DMS79 treated with DMSO at 0.1 percent for 48 hours (cell line): Measurements from ENCODE around the gene PCBD1.
A peak's percentile ranks its signal among the peaks of the same experiment; 100 is the strongest.
"Not testable (repeated sequence)": the region's sequence is repeated elsewhere in the genome, so short reads cannot be mapped to it uniquely, and the experiment has no call there.

Experiments
- DNase-seq: peaks from one replicate; lab custom pipeline; 2025; lab: John Stamatoyannopoulos, UW

The PCBD1 gene

DNA sequence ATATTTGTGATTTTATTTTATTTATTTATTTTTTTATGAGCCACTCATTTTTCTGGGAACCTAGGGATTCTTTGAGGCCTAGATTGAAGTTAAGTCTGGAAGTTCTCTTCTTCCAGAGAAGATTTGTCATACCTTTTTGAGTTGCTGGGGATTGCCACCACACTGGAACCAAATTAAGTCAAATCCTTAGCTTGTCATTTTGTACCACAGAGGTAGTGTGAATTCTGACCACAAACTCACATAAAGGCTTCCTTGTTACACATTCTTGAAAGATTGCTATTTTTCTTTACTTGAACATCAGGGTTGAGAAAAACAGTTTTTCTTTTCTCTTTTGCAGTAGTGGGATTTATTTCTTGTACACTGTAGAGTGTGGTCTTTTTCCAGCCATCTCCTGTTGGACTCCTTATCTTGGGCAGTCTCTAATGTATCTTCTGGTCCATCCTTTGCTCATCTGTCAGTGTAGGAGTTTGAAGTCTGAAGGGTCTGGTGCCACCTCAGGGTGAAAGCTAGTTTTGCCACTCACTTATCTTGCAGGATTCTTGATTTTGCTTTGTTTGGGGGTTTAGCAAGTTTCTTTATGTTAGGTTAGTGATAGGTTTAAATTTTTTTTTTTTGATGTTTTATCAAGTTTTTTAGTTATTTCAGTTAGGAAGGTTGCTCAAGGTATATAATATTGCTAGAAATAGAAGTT is 24.8 kb downstream of the PCBD1 start:
- no peak for DNase-seq

DNA sequence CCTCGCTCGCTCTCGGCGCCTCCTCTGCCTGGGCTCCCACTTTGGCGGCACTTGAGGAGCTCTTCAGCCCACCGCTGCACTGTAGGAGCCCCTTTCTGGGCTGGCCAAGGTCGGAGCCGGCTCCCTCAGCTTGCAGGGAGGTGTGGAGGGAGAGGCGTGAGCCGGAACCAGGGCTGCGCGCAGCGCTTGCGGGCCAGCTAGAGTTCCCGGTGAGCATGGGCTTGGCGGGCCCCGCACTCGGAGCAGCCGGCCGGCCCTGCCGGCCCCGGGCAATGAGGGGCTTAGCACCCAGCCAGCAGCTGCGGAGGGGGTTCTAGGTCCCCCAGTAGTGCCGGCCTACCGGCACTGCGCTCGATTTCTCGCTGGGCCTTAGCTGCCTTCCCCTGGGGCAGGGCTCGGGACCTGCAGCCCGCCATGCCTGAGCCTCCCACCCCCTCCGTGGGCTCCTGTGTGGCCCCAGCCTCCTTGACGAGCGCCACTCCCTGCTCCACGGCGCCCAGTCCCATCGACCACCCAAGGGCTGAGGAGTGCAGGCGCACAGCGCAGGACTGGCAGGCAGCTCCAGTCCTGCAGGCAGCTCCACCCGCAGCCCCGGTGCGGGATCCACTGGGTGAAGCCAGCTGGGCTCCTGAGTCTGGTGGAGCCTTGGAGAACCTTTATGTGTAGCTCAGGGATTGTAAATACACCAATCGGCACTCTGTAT is 26.7 kb downstream of the PCBD1 start:
- not testable (repeated sequence) for DNase-seq

DNA sequence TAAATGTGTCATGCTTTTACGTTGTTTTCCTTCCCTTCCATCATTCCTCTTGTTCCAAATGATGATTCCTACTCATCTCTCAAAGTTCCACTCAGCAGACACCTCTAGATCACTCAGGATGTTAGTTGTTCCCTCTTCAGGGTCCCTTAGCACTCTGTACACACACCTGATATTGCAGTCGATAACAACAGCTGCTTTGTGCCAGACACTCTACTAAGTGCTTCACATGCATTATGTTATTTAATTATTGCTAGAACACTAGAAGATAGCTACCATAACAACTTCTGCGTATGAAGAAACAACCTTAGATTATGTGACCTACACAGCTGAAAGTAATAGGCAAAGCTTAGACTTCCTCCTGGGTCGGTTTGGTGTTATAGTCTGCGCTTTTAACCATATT is 29.6 kb downstream of the PCBD1 start:
- DNase-seq = peak; percentile 28

DNA sequence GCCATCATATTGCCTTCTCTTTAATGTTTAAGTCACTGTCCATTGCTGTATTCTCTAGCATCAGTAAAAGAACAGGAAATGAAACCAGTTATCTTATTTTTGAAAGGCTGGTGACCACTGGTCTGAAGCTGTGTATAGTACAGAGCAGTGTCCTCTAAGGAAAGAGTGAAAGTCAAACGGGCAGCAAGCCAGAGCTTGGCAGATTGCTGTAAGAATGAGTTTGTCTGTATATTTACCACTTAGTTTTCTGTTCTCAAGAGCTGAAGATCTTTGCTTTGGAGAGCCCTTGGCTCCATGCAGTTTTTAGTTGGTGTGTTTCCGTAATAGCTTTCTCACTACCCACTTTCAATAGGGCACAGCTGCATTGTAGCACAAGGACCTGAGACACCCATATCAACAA is 31.9 kb downstream of the PCBD1 start:
- DNase-seq = peak; percentile 54

DNA sequence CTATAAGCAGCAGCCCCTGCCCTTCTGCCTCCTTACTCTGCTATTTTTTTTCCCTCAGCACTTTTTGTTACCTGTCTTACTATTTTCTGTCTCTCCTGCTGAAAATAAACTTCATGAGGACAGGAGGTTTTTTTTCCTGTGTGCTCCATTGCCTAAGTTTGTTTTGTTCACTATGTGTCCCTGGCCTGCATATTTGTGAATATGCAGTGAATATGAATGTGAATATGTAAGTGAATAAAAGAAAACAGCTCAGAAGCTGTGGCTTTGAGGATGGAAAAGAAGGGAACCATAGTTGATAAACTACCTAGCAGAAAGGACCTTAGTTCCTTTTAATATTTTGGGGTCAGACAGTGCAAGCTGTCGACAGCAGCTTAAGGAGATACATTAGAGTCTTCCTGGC is 34.9 kb downstream of the PCBD1 start:
- no peak for DNase-seq

DNA sequence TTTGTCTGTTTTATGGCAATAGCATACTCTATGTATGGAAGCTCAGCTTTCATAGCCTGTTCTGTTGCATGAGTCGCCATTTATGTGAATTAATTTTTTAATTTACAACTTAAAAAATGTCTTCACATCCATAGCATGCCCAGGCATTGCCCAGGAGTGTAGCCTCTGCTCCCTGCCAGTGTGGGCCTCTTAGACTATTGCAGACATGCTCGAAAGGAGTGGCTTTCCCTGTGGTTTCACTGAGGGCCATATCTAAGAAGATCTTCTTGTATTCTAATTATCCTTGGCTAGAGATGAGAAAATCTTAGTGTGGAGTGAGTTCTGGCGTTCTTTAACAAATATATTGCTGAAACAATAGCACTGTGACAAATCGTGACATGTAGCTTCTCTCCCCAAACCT is 35.3 kb downstream of the PCBD1 start:
- no peak for DNase-seq

DNA sequence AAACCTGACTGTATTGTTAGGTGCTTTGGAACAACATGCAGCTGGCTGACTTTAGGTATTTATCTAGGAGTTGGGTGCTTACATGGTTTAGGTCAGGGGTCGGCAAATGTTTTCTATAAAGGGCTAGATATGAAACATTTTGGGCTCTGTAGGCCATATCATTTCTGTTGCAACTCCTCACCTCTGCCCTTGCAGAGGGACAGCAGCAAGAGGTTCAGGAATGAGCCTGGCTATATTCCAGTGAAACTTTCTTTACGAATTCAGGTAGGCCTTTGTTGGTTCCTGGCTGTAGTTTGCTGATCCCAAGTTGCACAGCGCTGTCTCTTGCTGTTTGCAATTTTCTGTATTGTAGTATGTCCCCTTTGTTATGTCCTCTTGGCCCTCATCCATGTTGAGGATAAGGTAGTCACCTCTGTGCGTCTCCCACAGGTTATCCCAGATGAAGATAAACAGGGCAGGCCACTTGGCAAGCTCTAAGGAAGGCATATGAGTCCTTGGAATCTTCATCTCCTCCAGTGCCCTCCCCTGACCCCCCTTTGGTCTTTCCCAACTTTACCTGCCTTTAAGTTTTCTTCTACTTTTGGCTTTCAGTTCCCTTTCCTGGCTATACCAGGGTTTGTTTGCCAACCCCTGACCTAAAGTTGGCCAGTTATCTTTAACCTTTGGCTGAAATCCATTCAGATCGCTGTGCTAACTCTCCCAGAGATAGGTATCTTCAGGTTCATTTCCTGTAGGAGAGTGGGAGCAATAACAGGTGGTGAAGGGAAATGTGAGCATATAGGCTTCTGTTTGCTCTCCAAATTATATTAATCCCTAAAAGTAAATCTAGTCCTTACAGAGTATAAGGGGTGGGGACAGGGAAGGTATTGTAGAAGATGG is 36.5 kb downstream of the PCBD1 start:
- DNase-seq = no peak

DNA sequence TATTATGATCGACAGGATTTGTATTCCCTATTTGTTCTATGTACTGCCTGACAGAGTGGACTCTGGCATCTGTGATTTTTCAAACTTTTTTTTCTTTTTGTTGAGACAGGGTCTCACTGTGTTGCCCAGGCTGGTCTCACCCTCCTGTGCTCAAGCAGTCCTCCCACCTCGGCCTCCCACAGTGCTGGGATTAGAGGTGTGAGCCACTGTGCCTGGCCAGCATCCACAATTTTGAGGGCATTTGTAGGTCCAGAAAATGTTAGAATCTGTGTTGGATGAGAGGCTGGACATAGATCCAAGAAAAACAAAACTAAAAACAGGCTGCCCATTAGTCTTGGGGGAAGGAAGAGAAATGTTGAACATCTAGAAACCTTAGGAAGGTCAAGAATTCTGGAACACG is 38.3 kb downstream of the PCBD1 start:
- no peak for DNase-seq

DNA sequence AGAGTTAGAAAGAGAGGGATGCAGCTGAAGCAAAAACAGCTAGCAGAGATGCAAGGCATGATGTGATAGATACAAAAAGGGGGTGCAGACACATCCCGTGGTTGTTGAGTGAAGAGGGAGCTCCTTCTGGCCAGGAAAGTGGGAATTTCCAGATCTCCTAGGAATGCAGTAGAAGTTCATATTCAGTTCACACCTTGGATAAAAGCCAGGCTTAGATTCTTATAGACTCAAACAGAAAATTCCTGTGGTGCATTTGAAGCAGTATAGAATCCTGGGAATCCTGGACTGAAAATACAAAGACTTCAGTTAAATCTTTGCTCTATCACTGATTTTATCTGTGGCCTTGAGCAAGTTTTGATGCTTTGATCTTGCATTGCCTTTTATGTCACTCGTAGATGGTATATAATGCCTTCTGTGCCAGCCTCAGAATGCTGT is 38.8 kb downstream of the PCBD1 start:
- DNase-seq = no peak

DNA sequence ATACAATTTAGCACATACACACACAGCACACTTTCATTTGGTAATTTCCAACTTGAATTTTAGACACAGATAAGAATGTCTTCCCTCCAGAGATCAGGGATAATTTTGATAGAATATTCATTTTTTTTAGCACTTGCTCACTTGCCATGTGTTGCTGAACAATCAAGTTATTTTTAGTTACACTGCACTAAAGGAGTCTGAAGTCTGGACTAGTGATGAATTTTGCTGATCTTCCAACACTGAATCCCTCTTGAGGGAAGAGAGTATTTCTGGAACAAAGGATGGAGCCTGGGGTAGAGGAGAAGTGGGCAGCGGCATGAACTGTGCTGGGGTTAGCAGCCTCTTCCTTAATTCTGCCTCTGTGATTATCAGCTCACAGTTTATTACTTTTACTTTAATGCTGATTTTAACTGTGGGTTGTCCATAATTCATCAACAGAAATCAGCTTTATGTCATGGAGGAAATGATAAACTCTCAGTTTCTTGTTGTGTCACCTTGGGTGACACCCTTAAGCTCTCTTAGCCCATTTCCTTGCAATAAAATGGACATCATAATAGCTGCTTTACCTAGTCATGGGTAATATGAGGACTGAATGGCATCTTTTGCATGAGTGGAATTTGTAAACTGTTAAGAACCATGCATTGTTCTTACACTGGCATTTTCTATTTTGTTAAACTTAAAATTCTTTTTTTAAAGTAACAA is 40.6 kb downstream of the PCBD1 start:
- no peak for DNase-seq

DNA sequence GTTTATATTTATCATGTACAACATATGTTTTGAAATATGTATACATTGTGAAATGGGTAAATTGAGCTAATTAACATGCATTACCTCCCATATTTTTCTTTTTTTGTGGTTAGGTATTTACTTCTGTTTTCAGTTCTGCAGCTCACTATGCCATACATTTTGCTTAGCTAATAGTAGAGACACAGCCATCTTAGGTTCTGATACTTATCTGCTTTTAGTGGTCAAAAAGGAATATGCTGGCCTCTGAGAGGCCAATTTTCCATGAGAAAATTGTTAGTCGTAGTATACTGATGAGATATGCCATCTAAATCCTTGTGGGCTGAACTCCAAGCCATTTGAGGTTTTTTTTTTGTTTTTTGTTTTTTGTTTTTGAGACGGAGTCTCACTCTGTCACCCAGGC is 41.6 kb downstream of the PCBD1 start:
- no peak for DNase-seq

DNA sequence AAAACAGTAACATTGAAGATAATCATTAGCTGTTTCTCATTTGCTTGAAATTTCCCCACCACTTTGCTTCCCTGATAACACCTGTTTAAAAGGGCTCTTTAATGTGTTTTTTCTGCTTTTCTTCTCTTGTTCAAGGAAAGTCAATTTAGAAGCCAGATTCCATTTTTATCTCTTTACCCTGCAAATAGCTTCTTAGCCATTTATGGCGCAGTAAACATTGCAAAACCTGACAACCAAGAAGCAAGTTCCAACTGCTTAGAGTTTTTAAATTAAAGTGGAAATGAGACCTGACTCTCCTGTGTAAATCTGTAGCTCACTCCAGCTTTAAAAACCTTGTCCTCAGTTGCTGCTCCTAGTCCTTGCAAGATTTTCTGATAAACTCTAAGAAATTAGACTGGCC is 42.5 kb downstream of the PCBD1 start:
- no peak for DNase-seq

DNA sequence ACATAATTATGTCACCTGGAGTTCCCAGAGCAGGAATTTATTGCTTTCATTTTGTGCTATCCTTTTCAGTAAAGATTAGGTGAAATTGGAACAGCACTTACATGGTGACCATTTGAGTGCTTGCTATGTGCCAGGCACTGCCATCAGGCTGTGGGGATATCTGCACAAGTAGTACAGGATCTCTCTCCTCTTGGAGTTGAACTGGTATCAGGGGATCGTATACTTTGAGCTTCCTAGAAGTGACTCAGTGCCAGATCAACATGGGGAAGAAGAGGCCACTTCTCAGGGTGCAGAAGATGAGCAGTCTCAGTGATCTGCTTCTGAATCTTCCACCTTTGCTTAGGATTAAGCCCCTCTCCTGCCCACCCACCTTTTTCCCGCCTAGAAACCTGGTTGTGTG is 43.1 kb downstream of the PCBD1 start:
- DNase-seq = no peak

DNA sequence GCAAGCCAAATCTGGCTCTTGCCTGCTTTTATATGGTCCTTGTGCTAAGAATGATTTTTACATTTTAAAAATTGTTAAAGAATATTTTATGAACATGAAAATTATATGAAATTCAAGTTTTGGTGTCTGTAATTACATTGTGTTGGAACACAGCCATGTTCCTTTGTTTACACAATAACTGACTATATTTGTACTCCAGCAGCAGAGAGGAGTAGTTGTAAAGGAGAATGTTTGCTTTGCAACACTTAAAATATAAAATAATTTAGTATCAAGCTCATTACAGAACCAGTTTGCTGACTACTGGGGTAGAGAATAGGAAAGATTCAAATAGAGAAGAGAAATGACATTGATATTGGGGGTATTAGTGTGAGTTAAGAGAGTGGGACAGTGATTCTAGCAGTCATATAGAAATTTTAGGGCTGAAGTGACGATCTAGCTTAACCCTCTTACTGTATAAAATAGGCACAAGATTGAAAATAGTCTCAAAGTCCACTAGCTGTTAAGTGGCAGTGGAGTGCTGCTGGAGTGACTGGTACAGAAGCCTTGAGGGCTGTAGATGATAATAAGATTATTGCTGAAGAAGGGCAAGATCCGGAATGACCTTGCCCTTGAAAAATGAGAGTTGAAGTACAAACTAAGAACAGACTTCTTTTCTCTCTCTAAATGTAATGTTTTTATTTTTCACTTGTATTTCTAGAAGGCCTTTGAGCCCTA is 44.4 kb downstream of the PCBD1 start:
- DNase-seq = peak; percentile 6

DNA sequence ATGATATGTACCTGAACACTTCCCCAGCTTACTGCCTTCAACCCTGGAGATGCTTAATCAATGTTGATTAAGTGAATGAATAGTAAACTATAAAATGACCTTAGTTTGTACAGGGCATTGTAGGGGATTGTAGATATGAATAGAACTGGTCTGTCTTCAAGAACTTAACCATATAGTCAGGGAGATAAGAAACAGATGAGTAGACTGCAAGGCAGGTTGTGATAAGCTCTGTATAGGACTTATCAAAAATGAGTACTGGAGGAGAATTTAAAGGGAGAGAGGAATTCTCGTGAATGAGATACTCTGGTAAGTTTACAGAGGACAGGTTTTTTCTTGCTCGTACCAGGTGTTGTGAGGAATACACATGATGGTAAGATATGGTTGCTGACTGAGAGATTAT is 45.0 kb downstream of the PCBD1 start:
- DNase-seq = no peak

DNA sequence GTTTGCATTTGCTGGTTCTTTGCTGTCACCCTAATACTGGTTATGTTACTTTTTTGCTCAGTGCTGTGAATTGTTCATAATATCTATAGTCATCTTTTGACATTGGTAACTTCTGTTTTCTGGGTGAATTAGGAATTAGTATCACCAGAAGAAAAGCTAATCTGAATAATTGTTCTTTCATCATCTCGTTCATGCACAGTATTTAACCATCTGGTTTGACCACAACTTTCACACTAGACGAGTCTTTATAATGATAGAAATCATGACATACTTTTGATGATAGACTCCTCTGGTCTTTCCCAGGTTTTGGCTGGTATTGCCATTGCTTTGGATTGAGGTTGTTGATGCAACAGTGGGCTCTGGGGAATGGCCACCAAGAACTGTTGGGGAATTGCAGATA is 47.5 kb downstream of the PCBD1 start:
- no peak for DNase-seq

DNA sequence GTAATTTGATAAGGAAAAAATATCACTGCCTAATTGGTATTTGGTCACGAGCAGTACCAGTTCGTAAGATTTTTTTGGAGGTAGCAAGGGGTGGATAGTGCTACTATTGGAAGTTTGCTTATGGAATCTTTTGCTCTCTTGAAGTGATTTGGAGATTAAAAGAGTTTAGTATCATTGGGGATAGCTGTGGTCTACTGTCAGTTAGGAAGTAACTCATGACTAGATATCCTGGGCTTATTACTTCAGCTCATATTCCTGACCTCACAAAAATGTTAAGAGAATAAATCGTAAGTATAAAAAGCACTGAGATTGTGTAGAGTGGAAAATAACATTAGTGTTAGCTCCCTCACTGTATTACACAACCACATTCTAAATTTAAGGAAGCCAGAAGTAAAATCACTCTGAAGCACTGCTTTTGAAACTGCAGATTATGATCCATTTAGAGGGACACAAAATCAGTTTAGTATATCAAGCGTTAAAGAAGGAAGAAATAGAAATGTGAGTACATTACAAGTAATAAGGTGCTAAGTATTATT is 50.0 kb downstream of the PCBD1 start:
- no peak for DNase-seq

DNA sequence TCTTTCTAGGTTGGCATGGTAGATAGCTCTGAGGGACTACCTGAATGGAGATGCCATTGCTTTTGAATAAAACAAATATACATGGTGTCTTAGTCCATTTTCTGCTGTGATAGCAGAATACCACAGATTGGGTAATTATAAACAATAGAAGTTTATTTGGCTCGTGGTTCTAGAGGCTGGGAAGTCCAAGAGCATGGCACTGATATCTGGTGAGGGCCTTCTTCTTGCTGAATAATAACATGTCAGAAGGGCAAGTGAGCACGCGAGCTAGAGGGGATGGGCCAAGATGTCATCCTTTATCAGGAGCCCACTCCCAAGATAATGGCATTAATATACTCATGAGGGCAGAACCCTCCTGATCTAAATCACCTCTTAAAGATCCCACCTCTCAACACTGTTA is 50.7 kb downstream of the PCBD1 start:
- no peak for DNase-seq

DNA sequence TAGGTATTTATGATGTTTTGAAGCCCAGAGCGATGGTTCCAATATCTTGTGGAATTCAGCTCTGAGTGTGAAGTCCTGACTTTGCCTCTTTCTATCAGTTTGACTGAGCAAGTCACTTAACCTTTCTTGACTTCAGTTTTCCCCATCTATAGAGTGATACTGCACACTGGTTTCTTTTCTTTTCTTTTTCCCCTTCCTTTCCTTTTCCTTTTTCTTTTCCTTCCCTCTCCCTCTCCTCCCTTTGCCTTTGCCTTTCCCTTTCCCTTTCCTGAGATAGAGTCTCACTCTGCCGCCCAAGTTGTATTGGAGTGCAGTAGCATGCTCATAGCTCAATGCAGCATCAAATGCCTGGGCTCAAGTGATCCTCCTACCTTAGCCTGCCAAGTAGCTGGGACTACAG is 52.0 kb downstream of the PCBD1 start:
- DNase-seq = no peak

DNA sequence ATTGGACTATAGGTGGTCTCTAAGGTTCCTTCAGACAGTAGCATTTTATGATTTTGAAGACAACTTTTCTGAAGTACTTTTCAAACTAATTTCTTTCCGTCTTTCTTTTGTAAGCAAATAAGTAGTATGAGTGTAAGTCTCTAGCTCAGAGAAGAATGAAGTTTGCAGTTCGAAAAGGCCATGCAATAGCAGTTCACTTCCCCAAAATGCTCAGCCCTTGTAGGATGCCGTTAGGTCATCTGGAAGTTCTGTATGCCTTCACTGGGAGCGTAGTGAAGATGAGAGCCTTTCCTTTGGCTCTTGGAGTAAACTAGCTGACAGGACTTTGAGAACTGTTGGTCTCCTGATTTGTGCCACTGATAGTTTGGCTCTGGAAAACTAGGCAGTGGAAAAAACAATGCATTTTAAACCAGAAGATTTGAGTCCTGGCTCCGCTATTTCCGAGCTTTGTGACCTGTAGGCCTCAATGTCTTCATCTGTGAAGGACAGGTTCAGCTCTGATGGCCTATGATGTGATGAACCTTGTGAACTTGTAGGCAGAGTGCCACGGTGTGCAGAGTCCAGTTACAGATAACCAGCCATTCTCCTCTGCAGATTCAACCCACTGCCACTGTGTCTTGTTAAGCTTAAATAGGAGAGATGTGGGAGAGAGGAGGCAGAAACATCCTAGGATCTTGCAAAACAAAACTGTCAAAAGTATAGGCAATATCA is 53.8 kb downstream of the PCBD1 start:
- no peak for DNase-seq

DNA sequence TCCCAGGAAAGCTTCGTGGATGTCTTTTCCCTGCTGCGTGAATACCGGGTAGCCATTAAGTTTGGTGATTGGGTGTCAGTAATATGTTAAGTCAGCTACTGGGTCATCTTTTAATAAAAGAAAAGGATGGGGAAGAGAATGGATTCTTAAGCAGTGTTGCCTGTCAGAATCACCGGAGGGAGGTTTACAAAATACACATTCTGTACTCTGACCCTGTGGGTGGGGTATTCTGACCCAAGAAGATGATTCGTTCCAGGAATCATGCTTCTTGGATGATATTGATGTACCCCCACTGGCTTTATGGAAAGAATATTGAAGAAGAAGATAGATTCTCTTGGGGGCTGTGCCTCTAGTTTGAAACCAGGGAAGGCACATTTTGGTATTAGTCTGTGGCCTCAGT is 54.3 kb downstream of the PCBD1 start:
- no peak for DNase-seq
